Measurements from ENCODE around the gene ADGRD2. TPM values are rescaled to one million over a fixed set of nuclear protein-coding genes. Genes with fewer than 3 reads are reported as not detected.
A peak's percentile ranks its signal among the peaks of the same experiment; 100 is the strongest.

ADGRD2 gene
- total RNA-seq, 1 donor, result not detected

GRCh38 chr9:124522121-124523098, 72.2 kb downstream of the ADGRD2 start:
- no peak for DNase-seq (ENCODE audit: low read depth)
- H3K4me3 ChIP-seq (ENCODE audit: low read depth, low read length), result no peak overlapping the region
- TF ChIP-seq, protein P1, sequence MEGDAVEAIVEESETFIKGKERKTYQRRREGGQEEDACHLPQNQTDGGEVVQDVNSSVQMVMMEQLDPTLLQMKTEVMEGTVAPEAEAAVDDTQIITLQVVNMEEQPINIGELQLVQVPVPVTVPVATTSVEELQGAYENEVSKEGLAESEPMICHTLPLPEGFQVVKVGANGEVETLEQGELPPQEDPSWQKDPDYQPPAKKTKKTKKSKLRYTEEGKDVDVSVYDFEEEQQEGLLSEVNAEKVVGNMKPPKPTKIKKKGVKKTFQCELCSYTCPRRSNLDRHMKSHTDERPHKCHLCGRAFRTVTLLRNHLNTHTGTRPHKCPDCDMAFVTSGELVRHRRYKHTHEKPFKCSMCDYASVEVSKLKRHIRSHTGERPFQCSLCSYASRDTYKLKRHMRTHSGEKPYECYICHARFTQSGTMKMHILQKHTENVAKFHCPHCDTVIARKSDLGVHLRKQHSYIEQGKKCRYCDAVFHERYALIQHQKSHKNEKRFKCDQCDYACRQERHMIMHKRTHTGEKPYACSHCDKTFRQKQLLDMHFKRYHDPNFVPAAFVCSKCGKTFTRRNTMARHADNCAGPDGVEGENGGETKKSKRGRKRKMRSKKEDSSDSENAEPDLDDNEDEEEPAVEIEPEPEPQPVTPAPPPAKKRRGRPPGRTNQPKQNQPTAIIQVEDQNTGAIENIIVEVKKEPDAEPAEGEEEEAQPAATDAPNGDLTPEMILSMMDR (IDR thresholded peaks at IDR 0.05; ENCODE audit: insufficient read depth, low read depth, low read length), result no peak

GRCh38 chr9:124526174-124526573, 75.9 kb downstream of the ADGRD2 start:
- no peak for DNase-seq (ENCODE audit: low read depth)
- TF ChIP-seq, protein P1 (IDR thresholded peaks at IDR 0.05; ENCODE audit: insufficient read depth, low read depth, low read length), result no peak
- no peak overlapping the region for H3K4me3 ChIP-seq (ENCODE audit: low read depth, low read length)

GRCh38 chr9:124527781-124528180, 77.5 kb downstream of the ADGRD2 start:
- TF ChIP-seq, protein P1 (IDR thresholded peaks at IDR 0.05; ENCODE audit: insufficient read depth, low read depth, low read length), result no peak
- no peak overlapping the region for H3K4me3 ChIP-seq (ENCODE audit: low read depth, low read length)
- DNase-seq (ENCODE audit: low read depth), result peak; percentile 10

Other genes with a start within 250 kb of the ADGRD2 start
- 41.9 and 43.2 TPM in 2 replicates for gene NEK6, start 192.5 kb upstream of the ADGRD2 start, total RNA-seq
- gene PSMB7, start 35.0 kb upstream of the ADGRD2 start, total RNA-seq, result 133 and 143 TPM in 2 replicates
- not detected in 2 replicates for gene NR5A1, start 56.9 kb downstream of the ADGRD2 start, total RNA-seq

Data from fibroblast of villous mesenchyme (primary cell).